ENCODE results near the gene EXOC6B. TPM values are rescaled to one million over a fixed set of nuclear protein-coding genes. Genes with fewer than 3 reads are reported as not detected.

Gene EXOC6B
- total RNA-seq, 4 donors from 2014 or later, result 22.6 to 47.3 (median 32.5) TPM

DNA sequence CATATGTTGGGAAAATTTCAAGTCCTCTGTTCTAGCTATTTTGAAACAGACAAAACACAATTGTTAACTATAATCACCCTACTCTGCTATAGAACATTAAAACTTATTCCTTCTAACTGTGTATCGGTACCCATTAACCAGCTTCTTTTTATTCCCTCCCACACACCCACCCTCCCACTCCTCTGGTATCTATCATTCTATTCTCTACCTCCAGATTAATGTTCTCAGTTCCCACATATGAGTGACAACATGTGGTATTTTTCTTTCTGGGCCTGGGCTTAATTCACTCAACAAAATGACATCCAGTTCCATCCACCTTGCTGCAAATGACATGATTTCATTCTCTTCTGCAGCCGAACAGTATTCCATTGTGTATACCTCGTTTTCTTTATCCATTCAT lies 43.3 kb downstream of the EXOC6B start:
- intact Hi-C loops (cut with DNase I), result no loop called here
- DNase-seq, result no peak
- Histone ChIP-seq H3K27ac (no peak overlapping the region), H3K36me3 (no peaks in the 10 kb centered on the region), H3K27me3 (no peaks in the 10 kb centered on the region), H3K4me3 (replicated peaks in 1 of 3) (no peak overlapping the region), H3K9me3 (no peaks in the 10 kb centered on the region), H3K4me1 (peaks cover 5 to 19% of the 10 kb centered on the region in 2 donors)
- TF ChIP-seq POLR2A (IDR thresholded peaks at IDR 0.05), result no peak
- TF ChIP-seq, protein P1, sequence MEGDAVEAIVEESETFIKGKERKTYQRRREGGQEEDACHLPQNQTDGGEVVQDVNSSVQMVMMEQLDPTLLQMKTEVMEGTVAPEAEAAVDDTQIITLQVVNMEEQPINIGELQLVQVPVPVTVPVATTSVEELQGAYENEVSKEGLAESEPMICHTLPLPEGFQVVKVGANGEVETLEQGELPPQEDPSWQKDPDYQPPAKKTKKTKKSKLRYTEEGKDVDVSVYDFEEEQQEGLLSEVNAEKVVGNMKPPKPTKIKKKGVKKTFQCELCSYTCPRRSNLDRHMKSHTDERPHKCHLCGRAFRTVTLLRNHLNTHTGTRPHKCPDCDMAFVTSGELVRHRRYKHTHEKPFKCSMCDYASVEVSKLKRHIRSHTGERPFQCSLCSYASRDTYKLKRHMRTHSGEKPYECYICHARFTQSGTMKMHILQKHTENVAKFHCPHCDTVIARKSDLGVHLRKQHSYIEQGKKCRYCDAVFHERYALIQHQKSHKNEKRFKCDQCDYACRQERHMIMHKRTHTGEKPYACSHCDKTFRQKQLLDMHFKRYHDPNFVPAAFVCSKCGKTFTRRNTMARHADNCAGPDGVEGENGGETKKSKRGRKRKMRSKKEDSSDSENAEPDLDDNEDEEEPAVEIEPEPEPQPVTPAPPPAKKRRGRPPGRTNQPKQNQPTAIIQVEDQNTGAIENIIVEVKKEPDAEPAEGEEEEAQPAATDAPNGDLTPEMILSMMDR (IDR thresholded peaks at IDR 0.05), result no peak
- WGBS, 2 donors, result 89 to 92% methylated on average over 3 of the region's 3 CpGs

DNA sequence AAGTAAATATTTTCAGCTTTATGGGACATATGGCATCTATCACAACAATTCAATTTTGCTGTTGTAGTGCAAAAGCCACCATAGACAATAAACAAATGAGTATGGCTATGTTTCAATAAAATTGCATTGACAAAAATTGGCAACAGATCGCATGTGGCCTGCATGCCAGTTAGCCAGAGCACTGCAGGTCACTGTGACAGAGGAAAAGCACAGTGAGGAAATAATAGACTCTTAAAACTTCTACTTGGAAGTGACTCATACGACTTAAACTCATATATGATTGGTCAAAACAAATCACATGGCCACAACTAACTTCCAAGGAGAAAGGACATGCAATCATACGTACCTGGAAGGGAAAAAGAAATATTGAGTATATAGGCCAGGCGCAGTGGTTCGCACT lies 44.4 kb downstream of the EXOC6B start:
- H3K36me3 ChIP-seq, result no peaks in the 10 kb centered on the region
- H3K9me3 ChIP-seq, result no peaks in the 10 kb centered on the region
- intact Hi-C loops (cut with DNase I), result no loop called here
- DNase-seq, result no peak
- WGBS, 2 donors, result 86 to 88% methylated on average over 5 of the region's 5 CpGs
- TF ChIP-seq POLR2A (IDR thresholded peaks at IDR 0.05), result no peak
- TF ChIP-seq, protein P1 (IDR thresholded peaks at IDR 0.05), result no peak
- no peaks in the 10 kb centered on the region for H3K27me3 ChIP-seq
- no peak overlapping the region for H3K27ac ChIP-seq
- H3K4me3 ChIP-seq (replicated peaks in 1 of 3), result no peak overlapping the region
- H3K4me1 ChIP-seq, result peaks cover 5 to 19% of the 10 kb centered on the region in 2 donors

DNA sequence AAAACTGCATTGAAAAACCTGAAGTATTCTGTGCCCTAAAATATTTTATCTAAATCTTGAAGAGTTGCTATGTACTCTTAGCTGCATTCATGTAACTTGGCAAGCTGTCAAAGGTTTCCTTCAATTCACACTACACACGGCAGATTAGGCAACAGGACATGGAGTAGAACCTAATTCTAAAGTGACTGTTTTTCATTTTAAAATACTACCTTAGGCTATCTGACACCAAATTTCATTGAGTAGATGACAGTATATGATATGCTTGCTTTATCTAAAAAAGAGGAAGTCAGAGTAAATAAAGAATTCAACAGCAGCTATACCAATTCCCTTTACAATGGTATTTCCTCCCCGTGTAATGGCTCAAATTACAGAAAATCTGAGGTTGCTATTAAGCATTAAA lies 45.4 kb downstream of the EXOC6B start:
- Histone ChIP-seq H3K4me3 (replicated peaks in 1 of 3) (no peak overlapping the region), H3K36me3 (no peaks in the 10 kb centered on the region), H3K27ac (no peak overlapping the region), H3K9me3 (no peaks in the 10 kb centered on the region), H3K4me1 (peaks cover 5 to 19% of the 10 kb centered on the region in 2 donors), H3K27me3 (no peaks in the 10 kb centered on the region)
- intact Hi-C loops (cut with DNase I), result no loop called here
- no peak for TF ChIP-seq POLR2A (IDR thresholded peaks at IDR 0.05)
- TF ChIP-seq, protein P1 (IDR thresholded peaks at IDR 0.05), result no peak
- 40 to 43% methylated on average over 2 of the region's 2 CpGs for WGBS, 2 donors
- no peak for DNase-seq

DNA sequence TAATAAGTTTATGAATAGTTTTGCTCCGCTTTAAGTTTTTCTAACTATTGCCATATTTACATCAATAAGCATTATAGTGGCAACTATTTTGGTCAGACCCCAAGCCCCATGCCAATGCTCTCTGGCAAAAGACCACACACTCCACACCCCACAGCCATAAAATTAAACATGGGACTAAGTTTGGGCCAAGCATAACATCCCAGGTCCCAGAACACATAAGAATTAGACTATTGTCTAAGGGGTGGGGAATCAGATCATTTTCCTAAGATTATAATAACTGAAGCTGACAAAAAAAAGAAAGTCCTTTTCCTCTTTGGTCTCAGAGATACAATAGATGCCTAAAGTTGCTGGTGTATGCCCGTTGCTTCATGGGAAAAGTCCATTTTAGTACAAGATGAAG lies 46.3 kb downstream of the EXOC6B start:
- 92 to 95% methylated on average over 2 of the region's 2 CpGs for WGBS, 2 donors
- Histone ChIP-seq H3K4me3 (replicated peaks in 1 of 3) (no peak overlapping the region), H3K36me3 (no peaks in the 10 kb centered on the region), H3K27me3 (no peaks in the 10 kb centered on the region), H3K4me1 (peaks cover 5 to 19% of the 10 kb centered on the region in 2 donors), H3K9me3 (no peaks in the 10 kb centered on the region), H3K27ac (no peak overlapping the region)
- no peak for DNase-seq
- intact Hi-C loops (cut with DNase I), result no loop called here
- TF ChIP-seq, protein P1 (IDR thresholded peaks at IDR 0.05), result no peak
- TF ChIP-seq POLR2A (IDR thresholded peaks at IDR 0.05), result no peak

DNA sequence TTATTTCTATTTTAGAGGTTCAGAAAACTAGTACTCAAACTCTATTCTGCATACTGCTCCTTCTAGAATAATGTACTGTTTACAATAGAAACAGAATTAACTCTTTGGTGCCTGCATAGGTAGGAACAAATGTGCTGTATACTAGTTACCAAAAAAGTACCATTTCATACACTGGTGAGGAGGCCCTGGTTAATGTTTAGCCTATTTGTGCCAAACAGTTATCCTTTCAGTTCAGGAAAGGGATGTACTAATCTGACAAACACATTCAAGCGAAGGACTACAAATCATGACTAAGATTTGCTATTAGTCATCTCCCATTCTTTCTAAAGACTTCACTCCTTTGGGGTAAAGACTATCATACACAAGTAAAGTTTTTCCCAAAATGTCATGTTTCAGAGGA lies 47.4 kb downstream of the EXOC6B start:
- 92 to 97% methylated on average over 1 of the region's 1 CpG for WGBS, 2 donors
- Histone ChIP-seq H3K36me3 (no peaks in the 10 kb centered on the region), H3K27me3 (no peaks in the 10 kb centered on the region), H3K27ac (no peak overlapping the region), H3K4me1 (peaks cover 5 to 19% of the 10 kb centered on the region in 2 donors), H3K4me3 (replicated peaks in 1 of 3) (no peak overlapping the region), H3K9me3 (no peaks in the 10 kb centered on the region)
- no peak for TF ChIP-seq POLR2A (IDR thresholded peaks at IDR 0.05)
- TF ChIP-seq, protein P1 (IDR thresholded peaks at IDR 0.05), result no peak
- DNase-seq, result no peak
- intact Hi-C loops (cut with DNase I), result no loop called here
